Hindlimb muscle (tissue), 1 donor: ENCODE data around the gene AMOT. TPM values are rescaled to one million over a fixed set of nuclear protein-coding genes. Genes with fewer than 3 reads are reported as not detected.
"Not testable (repeated sequence)": the region's sequence is repeated elsewhere in the genome, so short reads cannot be mapped to it uniquely, and the experiment has no call there.

Experiments
- DNase-seq: peaks from one replicate; pipeline ENCODE4 v3.0.0-alpha.2; 2013
- polyA plus RNA-seq: library from polyadenylated mRNA; unstranded; fragments of 120-200 nt; gene quantifications from one replicate; pipeline ENCODE4 v1.2.1, GENCODE V29; 2013; ENCODE audit not compliant: insufficient read length

The AMOT gene, protein sequence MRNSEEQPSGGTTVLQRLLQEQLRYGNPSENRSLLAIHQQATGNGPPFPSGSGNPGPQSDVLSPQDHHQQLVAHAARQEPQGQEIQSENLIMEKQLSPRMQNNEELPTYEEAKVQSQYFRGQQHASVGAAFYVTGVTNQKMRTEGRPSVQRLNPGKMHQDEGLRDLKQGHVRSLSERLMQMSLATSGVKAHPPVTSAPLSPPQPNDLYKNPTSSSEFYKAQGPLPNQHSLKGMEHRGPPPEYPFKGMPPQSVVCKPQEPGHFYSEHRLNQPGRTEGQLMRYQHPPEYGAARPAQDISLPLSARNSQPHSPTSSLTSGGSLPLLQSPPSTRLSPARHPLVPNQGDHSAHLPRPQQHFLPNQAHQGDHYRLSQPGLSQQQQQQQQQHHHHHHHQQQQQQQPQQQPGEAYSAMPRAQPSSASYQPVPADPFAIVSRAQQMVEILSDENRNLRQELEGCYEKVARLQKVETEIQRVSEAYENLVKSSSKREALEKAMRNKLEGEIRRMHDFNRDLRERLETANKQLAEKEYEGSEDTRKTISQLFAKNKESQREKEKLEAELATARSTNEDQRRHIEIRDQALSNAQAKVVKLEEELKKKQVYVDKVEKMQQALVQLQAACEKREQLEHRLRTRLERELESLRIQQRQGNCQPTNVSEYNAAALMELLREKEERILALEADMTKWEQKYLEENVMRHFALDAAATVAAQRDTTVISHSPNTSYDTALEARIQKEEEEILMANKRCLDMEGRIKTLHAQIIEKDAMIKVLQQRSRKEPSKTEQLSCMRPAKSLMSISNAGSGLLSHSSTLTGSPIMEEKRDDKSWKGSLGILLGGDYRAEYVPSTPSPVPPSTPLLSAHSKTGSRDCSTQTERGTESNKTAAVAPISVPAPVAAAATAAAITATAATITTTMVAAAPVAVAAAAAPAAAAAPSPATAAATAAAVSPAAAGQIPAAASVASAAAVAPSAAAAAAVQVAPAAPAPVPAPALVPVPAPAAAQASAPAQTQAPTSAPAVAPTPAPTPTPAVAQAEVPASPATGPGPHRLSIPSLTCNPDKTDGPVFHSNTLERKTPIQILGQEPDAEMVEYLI
- polyA plus RNA-seq = 39.0 TPM

DNA sequence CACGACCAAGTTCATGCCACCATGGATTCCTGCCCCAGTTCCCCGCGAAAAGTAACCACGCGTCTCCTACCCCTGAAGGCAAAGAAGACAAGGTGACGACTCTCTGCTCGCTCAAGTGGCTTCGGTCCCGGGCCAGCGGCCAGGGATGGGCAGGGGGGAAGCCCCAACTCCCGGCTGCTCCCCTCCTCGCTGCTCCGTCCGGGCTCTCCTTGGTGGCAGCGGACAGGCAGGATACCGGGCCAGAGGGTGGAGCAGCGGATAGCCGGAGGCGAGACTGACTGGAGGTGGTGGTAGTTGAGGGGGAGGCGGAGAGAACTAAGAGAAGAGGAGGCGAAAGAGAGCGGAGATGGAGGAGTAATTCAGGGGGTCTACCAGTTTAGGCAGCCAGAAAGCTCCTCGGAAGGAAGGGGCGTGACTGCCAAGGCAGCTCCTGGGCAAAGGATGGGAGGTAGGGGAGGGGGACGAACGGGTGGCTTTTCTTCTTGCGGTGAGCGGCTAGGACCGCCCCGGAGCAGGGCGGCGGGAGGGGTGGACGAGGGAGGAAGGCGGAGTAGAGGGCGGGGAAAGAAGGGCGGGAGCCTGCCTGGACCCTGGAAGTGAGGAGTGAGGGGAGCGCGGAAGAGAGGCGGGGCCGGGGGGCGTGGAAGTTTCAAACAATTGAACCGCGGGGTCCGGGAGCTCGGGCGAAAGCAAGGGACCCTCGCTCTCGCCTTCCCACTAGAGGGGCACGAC is at the start of gene AMOT:
TSS of gene AMOT (minus strand) at position 450 of the 732 bp plus-strand sequence. CDS start 17,705 bp downstream, outside the sequence.
- DNase-seq = peak; percentile 84

DNA sequence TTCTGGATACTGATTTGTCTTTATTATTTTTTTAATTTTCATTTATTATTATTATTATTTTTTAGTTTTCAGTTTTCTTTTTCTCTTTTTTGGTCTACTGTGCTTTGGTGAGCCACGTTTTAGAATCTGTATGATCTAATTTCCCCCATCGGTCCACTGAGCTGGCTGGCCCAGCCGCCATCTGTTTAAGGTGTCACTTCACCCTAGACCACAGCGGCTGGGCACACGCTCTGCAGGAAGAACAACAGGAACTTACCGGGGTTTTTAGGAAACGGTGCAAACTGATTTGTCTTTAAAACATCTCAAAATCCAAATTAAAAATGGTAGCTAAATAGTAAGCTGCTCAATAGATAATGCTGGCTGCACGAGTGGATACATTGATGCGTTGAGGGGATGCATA is 48.8 kb upstream of the AMOT start:
- DNase-seq = no peak

DNA sequence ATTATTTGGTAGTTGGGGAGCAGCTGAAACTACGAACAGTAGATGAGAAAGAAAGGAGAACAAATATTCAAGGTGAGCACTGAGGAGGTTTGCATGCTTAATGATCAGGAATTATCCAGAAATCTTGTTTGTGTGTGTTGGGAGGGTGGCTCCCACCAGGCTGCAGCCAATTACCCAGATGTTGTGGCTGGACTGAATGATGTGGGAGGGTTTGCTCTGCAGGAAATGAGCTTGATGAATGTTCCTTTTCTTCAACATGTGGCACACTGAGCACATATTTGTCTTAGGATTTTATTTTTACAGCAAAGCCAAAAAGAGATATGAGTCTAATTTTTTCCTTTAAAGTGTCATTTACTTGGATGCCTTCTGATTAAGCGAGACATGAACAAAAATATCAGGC is 48.3 kb upstream of the AMOT start:
- DNase-seq = no peak

DNA sequence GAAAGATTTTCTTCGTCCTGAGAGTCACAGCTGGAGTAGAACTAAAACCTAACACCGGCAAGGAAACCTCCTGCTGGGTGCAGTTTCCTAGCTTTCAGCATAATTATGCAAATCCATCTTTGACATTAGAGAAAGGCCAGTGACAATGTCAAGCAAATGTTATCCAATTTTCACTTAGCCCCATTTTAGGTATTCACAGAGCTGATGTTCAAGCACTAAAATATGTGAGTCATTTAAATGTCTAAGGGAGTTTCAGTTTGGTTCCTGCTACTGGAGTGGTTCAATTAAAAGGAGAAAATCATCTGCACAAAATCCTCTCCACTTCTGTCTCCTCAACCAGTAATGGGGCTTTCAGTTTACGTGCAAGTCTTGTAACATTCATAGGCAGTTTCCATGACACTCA is 37.1 kb upstream of the AMOT start:
- no peak for DNase-seq

DNA sequence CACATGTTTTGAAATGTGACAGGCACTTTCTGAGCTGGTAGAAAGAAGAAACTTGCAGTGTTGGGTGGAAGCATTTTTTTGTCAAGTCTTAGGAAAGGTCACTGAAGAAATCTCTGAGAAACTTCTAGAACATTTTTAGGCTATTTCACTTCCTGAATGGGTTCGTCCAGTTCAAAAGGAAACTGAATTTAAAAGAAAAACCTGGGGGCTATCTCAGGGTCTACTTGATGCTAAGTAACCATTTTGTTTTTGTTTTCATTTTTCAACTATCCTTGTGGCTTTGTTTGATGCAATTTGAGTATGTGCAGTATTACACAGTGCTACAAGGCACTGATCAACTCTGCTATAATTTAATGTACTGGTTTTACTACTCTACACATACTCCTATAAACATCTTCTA is 34.0 kb upstream of the AMOT start:
- DNase-seq = no peak

DNA sequence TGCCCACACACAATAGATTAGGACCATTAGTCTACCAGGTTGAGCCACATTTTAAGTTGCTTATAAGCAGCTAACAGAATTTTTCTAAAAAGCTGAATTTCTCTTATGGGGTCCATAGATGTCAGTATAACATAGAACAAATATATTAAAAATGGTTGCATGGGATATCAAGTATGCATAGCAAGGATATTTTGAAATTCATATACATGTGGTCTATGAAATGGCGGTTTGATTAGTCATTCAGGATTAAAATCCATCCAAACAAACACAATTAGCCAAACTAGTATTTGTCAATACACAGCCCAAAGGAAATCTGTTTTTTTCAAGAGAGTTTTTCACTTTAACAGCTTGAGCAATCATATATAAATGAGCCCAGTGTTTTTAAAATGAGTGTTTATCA is 33.5 kb upstream of the AMOT start:
- DNase-seq = no peak

DNA sequence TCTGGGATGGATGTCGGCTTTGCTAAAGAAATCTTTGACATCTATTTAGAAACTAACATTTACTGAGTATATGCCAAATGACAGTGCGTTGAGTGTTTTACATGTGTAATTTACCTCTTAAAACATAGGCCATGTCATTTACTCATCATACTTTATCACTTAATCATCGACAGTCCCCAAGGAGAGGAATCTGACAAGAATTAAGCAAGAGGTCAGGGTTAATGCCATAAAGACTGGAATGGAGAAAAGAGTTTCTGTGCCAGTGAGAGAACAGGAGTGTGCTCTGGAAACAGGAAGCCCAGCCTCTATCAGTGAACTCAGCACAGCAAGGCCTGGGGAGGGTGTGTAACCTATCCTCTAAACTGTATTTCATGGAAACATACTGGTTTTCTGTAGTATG is 28.0 kb upstream of the AMOT start:
- DNase-seq = no peak

DNA sequence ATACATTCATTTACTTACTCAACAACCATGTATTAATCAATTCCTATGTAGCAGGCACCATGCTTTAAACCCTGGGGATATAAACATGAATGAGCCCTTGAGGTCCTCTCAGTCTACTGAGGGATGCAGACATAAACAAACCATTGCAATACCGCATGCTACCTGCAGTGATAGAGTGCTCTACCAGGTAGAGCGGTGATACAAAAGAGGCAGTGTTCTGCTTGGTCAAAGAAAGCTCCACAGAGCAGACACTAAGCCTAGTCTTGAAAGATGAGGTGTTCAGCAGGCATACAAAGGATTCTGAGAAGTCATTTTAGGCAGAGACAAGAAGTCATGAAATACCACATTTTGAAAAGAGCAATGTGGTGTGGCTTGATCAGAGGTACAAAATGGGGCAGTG is 26.9 kb upstream of the AMOT start:
- no peak for DNase-seq

DNA sequence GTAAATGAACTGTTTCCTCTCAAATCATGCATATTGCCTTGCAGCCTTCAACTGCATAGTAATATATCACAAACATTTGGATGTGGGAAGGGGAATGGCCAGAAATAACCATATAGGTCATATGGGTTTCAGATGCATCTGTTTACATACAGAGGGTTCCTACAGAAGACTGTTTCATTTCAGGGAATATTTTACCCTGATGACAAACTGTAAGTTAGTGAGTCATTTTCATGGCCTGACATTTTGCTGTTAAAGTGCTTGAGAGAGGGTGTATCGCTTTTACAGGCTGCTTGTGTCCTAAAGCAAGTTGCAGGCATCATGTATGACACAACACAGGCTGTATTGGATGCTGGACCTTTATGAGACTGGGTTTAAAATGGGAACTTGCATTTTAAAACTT is 25.5 kb upstream of the AMOT start:
- DNase-seq = no peak

DNA sequence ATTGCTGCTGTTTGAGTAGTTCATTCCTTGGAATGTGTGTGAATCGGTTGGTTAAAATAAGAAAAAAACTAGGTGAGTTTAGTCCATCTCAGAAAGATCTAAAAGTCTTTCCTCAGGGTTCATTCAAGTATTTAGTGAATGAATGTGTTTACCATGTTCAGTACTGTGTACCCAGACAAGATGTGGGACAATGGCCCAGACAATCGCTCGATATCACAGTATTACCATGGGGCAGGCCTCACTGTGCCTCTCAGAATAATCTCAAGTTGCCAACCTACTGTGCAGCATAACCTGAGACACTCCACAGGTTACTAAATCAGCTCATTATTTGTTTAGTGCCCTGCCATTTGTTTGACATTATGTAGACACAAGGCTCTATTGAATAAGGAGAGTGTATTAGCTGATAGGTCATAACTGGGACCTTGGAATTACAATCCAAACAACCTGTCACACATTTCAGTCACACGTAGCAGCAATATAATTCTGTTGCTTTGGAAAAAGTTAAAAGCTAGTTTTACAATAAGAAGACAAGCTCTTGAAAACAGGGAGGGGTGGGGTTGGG is 24.9 kb upstream of the AMOT start:
- DNase-seq = no peak

DNA sequence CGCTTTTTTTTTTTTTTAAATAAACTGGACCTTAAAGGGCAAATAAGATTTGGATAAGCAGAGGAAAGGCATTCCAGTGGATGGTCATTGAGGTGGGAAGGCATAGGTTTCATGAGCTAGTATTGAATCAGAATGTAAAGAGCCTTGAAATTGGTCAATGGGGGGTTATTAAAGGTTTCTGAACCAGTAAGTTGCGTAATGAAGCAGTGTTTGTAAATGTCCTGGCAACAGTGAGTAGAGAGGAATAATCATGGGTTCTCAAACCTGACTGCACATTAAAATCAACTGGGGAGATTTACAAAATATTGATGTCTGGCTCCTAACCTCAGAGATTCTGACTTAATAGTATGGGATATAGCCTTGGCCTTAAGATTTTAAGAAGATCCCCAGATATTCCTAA is 23.2 kb upstream of the AMOT start:
- DNase-seq = no peak

DNA sequence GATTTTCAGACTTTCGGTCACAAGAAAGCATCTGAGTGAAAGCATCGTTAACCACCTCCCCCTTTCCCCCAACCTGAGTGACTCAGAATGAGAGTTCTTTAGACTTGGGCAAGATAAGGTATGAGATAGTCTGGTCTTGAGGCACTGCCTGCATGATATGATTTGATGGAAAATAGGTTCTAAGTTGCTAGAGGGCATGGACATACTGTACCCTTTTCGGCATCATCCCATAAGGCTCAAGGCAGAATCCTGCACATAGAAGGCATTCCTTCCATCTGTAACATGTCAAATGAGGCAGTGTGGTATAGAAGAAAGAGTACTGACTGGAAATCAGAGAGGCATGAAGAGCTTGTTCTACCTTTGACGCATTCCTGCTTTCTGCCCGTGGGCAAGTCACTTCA is 16.8 kb upstream of the AMOT start:
- DNase-seq = no peak

DNA sequence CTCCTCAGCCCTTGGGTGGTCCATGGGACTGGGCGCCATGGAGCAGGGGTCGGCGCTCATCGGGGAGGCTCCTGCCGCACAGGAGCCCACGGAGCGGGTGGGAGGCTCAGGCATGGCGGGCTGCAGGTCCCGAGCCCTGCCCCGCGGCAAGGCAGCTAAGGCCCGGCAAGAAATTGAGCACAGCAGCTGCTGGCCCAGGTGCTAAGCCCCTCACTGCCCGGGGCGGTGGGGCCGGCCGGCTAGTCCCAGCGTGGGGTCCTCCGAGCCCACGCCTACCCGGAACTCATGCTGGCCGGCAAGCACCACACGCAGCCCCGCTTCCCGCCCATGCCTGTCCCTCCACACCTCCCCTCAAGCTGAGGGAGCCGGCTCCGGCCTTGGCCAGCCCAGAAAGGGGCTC is 14.3 kb upstream of the AMOT start:
- not testable (repeated sequence) for DNase-seq

DNA sequence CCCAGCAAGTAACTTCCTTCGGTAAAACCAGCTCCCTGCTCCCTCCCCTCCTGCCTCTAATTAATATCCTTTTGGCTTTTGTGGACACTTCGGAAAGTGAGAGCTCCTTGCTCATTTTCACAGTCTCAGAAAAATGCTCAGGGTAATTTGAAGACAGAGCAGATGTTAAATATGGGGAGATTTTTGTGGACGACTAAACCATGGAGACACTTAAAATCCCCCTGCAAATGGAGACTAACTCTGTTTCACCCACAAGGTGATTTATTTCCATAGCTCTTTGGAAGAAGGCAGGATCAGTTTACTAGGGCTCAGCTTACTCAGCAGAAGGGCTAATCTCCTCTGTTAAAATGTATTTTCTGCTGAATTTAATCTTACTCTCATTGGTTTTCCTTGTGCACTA is 12.2 kb upstream of the AMOT start:
- DNase-seq = no peak

DNA sequence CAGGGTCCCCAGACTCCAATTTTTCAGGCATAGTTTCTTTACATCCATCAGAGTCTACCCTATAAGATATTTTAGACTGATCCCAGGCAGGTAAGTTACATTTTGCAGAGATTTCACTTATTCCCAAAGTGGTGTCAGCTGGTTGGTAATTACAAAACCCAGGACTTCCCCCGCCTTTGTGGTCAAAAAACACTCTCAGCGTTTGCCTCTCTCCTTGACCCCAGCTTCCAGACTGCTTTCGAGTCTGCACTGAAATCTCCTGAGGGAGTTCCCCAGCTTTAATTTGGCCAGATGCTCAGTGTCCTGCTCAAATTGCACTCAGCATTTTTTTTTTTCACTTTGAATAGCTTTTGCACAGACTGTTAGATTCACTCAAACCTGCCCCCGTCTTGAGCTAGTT is 11.2 kb upstream of the AMOT start:
- no peak for DNase-seq

DNA sequence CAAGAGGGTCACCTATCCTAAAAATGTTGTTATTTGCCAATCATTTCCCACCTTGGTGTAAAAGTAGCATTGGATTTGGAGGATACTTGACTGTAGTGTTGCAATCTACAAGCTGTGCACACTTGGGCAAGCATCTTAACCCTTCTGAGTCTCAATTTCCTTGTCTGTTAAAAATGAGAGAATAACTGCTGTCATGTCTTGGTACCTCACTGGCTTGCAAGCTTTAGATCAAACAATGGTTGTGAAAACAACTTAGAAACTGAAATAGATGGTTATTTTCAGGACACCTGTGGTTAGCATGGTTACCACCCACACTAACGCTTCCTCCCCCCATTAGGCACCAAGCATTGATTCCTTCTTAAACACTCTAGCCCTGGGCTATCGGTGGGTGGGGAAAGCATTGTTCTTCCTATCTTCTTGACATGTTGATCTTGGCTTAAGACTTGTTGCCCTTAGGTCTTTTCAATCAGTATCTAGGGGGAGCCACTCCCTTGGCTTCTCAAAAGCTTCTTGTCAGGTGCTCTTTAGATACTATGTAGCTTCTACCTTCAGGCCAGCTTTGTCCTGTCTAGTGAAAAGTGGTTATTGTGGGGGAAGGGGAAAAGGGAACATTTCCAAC is 10.6 kb upstream of the AMOT start:
- DNase-seq = no peak

DNA sequence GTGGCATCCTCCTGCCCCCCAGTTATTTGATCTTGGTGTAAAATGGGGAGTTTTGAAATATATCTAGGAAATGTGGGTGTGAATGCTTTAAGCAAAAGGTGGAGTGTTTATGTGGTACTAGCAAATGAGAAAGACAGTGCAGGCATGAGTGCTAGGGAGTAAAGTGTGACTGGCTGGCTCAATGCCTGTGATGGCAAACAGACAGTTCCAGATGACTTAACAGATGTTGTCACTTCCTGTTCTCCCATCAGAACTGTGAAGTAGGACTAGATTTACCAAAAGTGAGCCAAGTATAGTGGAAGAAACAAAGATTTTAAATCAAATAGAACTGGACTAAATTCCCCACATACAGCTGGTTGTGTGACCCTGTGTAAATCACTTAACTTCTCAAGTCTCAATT is 8.4 kb upstream of the AMOT start:
- DNase-seq = no peak

DNA sequence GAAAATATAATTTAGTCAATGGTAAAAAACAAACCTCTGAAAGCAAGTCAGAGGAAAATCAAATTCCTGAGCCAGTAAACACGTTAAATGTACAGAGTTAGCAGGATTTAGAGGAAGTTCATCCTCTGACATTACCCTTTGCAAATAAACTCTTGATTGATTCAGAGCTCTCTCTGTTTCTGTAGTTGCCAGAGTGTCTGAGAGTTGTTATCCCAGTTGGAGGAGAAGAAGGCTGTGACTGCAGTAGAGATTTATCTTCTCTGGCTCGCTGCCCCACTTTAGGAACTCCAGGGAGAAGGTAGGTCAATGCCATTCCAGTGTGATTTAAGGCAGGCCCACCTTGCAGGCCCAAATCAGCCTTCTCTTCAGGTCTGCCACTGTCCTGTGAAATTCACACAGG is 6.2 kb upstream of the AMOT start:
- DNase-seq = no peak

DNA sequence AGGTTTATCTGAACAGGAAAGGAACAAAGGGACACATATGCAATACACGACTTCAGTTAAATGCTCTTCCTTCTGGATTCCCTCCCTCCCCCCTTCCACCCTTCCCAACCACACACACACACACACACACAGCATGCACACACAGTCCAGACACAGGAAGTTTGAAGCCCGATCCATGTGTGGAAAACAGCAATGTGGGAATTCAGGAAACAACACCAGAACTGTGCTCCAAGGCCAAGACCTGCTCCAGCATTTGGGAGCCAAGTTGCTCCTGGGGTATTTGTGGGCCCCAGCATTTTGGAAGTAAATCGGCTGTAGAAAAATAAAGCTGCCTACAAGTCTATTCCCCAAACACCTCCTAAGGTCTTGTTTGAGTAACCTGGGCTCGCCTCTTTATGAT is 5.6 kb upstream of the AMOT start:
- DNase-seq = peak; percentile 59

DNA sequence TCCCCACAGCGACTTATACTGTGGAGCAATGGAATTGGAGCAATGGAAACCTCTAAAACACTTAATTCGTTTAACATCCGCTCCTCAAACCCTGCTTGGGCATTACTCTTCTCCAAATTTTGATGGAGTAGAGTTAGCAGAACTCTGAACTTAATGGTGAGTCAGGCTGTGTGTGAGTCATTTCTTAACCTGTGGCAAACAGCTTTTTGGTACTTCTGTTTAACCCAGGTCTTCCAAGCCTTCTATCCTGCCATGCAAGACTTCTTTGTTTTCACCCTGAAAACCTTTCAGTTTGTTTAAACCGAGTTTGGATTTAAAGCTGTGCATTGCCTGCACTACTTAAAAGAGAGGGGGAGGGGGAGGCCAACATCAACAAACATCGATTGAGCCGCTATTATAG is 3.6 kb upstream of the AMOT start:
- DNase-seq = no peak

DNA sequence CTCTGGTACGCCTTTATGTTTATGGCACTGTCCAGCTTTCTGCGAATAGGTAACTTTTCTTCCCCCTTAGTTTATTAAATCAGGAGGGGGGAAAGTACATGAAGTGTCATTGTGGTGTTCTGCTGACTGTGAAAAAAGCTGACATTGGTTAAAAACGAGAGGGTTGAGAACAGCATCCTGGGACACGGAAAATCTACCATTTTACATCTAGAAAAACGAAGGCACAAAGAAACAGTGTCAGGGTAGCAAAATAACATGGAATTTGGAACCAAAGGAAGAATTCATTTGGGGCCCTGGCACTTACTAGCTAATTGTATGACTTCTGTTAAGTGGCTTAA is 1.2 kb upstream of the AMOT start:
- no peak for DNase-seq
